GM12878 (cell line): ENCODE results near the gene JAG2. TPM values are rescaled to one million over a fixed set of nuclear protein-coding genes. Genes with fewer than 3 reads are reported as not detected.

Experiments used
- ATAC-seq: fragments of 200-7000 bp; cut with Tn5 transposase; 3 replicates; pipeline ENCODE4 v1.9.1; 2020; ENCODE audit warnings: mild to moderate bottlenecking, moderate library complexity
- BruUV-seq: library from RNA; stranded (reverse); fragments of 400-500 nt; replicated peaks from 2 replicates; lab custom pipeline; 2021; lab: Mats Ljungman, UMichigan
- CTCF ChIA-PET: fragments of 300-600 bp; sonication (Branson Sonifier 250); formaldehyde crosslinking; extraction: SDS; loops from one replicate; lab custom pipeline; 2021; ENCODE audit warnings: inconsistent platforms; lab: Yijun Ruan, JAX
- POLR2A ChIA-PET: fragments of 350-600 bp; formaldehyde crosslinking; extraction: SDS; loops from one replicate; lab custom pipeline; 2021; ENCODE audit warnings: inconsistent platforms; lab: Charles Lee
- RAD21 ChIA-PET: fragments of 300-600 bp; sonication (Branson Sonifier 250); formaldehyde crosslinking; loops from one replicate; lab custom pipeline; 2023; ENCODE audit warnings: antibody characterized with exemption; ENCODE audit not compliant: unreplicated experiment; lab: Charles Lee
- SMC1A ChIA-PET: fragments of 300-600 bp; sonication (Branson Sonifier 250); formaldehyde crosslinking; loops from one replicate; lab custom pipeline; 2023; ENCODE audit not compliant: unreplicated experiment, uncharacterized antibody; lab: Charles Lee
- DNase-seq: peaks from one replicate; pipeline ENCODE4 v3.0.0-alpha.2; 2011; ENCODE audit warnings: low read depth, low spot score
- FAIRE-seq: peaks from 3 replicates; lab custom pipeline; 2011; peaks lifted over from hg19 to GRCh38; lab: Jason Lieb, UNC
- H2AFZ ChIP-seq: 2 replicates; pipeline ENCODE4 v1.6.0; 2011; ENCODE audit warnings: low read depth, low read length, control low read depth; ENCODE audit not compliant: control insufficient read depth
- H3K27ac ChIP-seq: 2 replicates; pipeline ENCODE4 v1.5.1; 2011; ENCODE audit warnings: control low read depth; ENCODE audit not compliant: control insufficient read depth, insufficient read depth
- H3K27me3 ChIP-seq, 2 experiments: replicated peaks in 1 of 2; 2 replicates each; pipeline versions ENCODE4 v1.6.0 to v1.6.1; 2011; ENCODE audit warnings: low read length in 1 of 2; ENCODE audit not compliant: control insufficient read depth in 2 of 2, insufficient read depth in 2 of 2
- H3K36me3 ChIP-seq, 2 experiments: 2 replicates each; pipeline ENCODE4 v1.5.1; 2011; ENCODE audit warnings: low read length in 1 of 2; ENCODE audit not compliant: control insufficient read depth in 2 of 2, insufficient read depth in 2 of 2
- H3K4me1 ChIP-seq: 2 replicates; pipeline ENCODE4 v1.6.1; 2011; ENCODE audit warnings: mild to moderate bottlenecking, low read length, moderate library complexity, mixed read lengths; ENCODE audit not compliant: control insufficient read depth, insufficient read depth
- H3K4me2 ChIP-seq: 2 replicates; pipeline ENCODE4 v1.6.0; 2011; ENCODE audit warnings: control low read depth; ENCODE audit not compliant: control insufficient read depth, insufficient read depth
- H3K4me3 ChIP-seq: fragments of 200-600 bp; sonication (generic); 2 replicates; pipeline ENCODE4 v1.5.1; 2016
- H3K79me2 ChIP-seq: 2 replicates; pipeline ENCODE4 v1.6.0; 2011; ENCODE audit warnings: low read length; ENCODE audit not compliant: control insufficient read depth, insufficient read depth
- H3K9ac ChIP-seq: 2 replicates; pipeline ENCODE4 v1.8.0; 2011; ENCODE audit warnings: low read length, control low read depth, mixed read lengths; ENCODE audit not compliant: control insufficient read depth, insufficient read depth
- H3K9me3 ChIP-seq: replicated peaks from 3 replicates; pipeline ENCODE4 v1.5.1; 2011; ENCODE audit warnings: mild to moderate bottlenecking, low read length; ENCODE audit not compliant: control insufficient read depth, insufficient read depth
- H4K20me1 ChIP-seq: 2 replicates; pipeline ENCODE4 v1.6.0; 2011; ENCODE audit not compliant: control insufficient read depth, insufficient read depth
- BRCA1 ChIP-seq: IDR thresholded peaks from 2 replicates; pipeline ENCODE4 v1.6.1; 2011; ENCODE audit warnings: low read depth, low read length, improper control_type of control experiment
- EZH2 ChIP-seq: IDR thresholded peaks from 2 replicates; pipeline ENCODE4 v1.6.1; 2012; ENCODE audit warnings: low read depth, mild to moderate bottlenecking, control low read depth, inconsistent platforms, low read length, borderline replicate concordance; ENCODE audit not compliant: control insufficient read depth
- HDAC2 ChIP-seq: fragments of 200-600 bp; sonication (generic); IDR thresholded peaks from 2 replicates; pipeline ENCODE4 v1.6.1; 2017
- KAT2A ChIP-seq: conservative IDR thresholded peaks from 2 replicates; pipeline ENCODE4 v1.6.1; 2011; ENCODE audit warnings: low read depth, low read length; ENCODE audit not compliant: control insufficient read depth
- MTA2 ChIP-seq: fragments of 450-650 bp; IDR thresholded peaks from 2 replicates; pipeline ENCODE4 v1.6.1; 2016; ENCODE audit warnings: low read depth, mild to moderate bottlenecking, moderate library complexity
- MYC ChIP-seq: IDR thresholded peaks from 2 replicates; pipeline ENCODE4 v1.6.1; 2011; ENCODE audit warnings: mild to moderate bottlenecking, low read length, moderate library complexity, inconsistent platforms; ENCODE audit not compliant: insufficient read depth, insufficient replicate concordance, insufficient read length, severe bottlenecking
- NBN ChIP-seq: fragments of 450-650 bp; IDR thresholded peaks from 2 replicates; pipeline ENCODE4 v1.6.1; 2016
- NKRF ChIP-seq: fragments of 450-650 bp; conservative IDR thresholded peaks from 2 replicates; pipeline ENCODE4 v1.6.1; 2017; ENCODE audit warnings: mild to moderate bottlenecking, moderate library complexity
- PKNOX1 ChIP-seq: fragments of 450-650 bp; IDR thresholded peaks from 2 replicates; pipeline ENCODE4 v1.6.1; 2016; ENCODE audit warnings: mild to moderate bottlenecking
- RAD21 ChIP-seq: IDR thresholded peaks from 2 replicates; pipeline ENCODE4 v1.6.1; 2011; ENCODE audit warnings: mild to moderate bottlenecking, low read depth, low read length, moderate library complexity; ENCODE audit not compliant: insufficient read depth
- REST ChIP-seq: IDR thresholded peaks from 2 replicates; pipeline ENCODE4 v1.6.1; 2012; ENCODE audit warnings: mild to moderate bottlenecking, low read depth, low read length
- SPI1 ChIP-seq: IDR thresholded peaks from 2 replicates; pipeline ENCODE4 v1.6.1; 2011; ENCODE audit warnings: low read depth, mild to moderate bottlenecking, low read length, moderate library complexity, borderline replicate concordance; ENCODE audit not compliant: insufficient read depth
- ZBED1 ChIP-seq: IDR thresholded peaks from 2 replicates; pipeline ENCODE4 v1.6.1; 2016; ENCODE audit warnings: borderline replicate concordance
- ZNF24 ChIP-seq: fragments of 450-650 bp; IDR thresholded peaks from 2 replicates; pipeline ENCODE4 v1.6.1; 2017; ENCODE audit warnings: antibody characterized with exemption, mild to moderate bottlenecking
- ZNF687 ChIP-seq: fragments of 450-650 bp; IDR thresholded peaks from 2 replicates; pipeline ENCODE4 v1.6.1; 2017; ENCODE audit warnings: mild to moderate bottlenecking, moderate library complexity
- WGBS: methylation state at CpG from one replicate; pipeline ENCODE4 v1.1.6; 2016; ENCODE audit warnings: low lambda C conversion rate; ENCODE audit not compliant: insufficient replicate concordance, insufficient coverage; ENCODE audit errors: missing lambda C conversion rate; 5-methylcytosine and 5-hydroxymethylcytosine counted together
- in situ Hi-C: fragments of 300-500 bp; cut with MboI; formaldehyde crosslinking; loops from 9 replicates; pipeline ENCODE4 v1.14.3; 2018; ENCODE audit warnings: mixed read lengths
- intact Hi-C: fragments of 100-400 bp; cut with micrococcal nuclease; formaldehyde crosslinking; loops from one replicate; pipeline ENCODE4 v1.14.2; 2022; ENCODE audit not compliant: unreplicated experiment
- polyA plus RNA-seq, 11 experiments: library from polyadenylated mRNA; depleted of rRNA in 4 of 11; unstranded in 6 of 11; stranded (reverse) in 5 of 11; fragments of >200 nt; fragmentation: Nextera tagmentation in 4 of 11; fragmentation: Illumina TruSeq in 1 of 11; extraction: Ambion mirVana in 4 of 11; extraction: Trizol in 1 of 11; gene quantifications; 1 replicate in 1 of 11; 2 replicates in 10 of 11; pipeline versions ENCODE4 v1.2.1 to v1.2.3, GENCODE V29; 2011 to 2016; ENCODE audit warnings: inconsistent platforms in 2 of 11, missing spikeins in 2 of 11, low read depth in 1 of 11
- total RNA-seq, 4 experiments: library from RNA; depleted of rRNA in 3 of 4; stranded (reverse); fragments of >200 nt in 3 of 4; fragmentation: Illumina TruSeq in 1 of 4; extraction: Trizol in 1 of 4; gene quantifications; 2 replicates each; pipeline versions ENCODE4 v1.2.1 to v1.2.3, GENCODE V29; 2013 to 2021

JAG2 gene
- total and polyA plus RNA-seq, 10 of the 15 experiments (the other 5 are each of a cell fraction or from before 2014, with no cell fraction given): 0.04 to 0.14 (median 0.06) TPM; not detected in 5

- Histone ChIP-seq H3K9ac (no peak overlapping the region), H3K4me3 (no peak overlapping the region), H4K20me1 (no peaks in the 10 kb centered on the region), H3K27me3 (no peaks in the 10 kb centered on the region), H3K79me2 (no peaks in the 10 kb centered on the region), H3K9me3 (no peaks in the 10 kb centered on the region), H3K4me2 (no peak overlapping the region), H3K4me1 (no peaks in the 10 kb centered on the region), H3K36me3 (peaks cover 0 to 20% of the 10 kb centered on the region in 2 experiments; a peak in 2 of 4 replicates), H3K27ac (no peak overlapping the region), H2AFZ (no peak overlapping the region)
- intact Hi-C loops: no loop called here
- CTCF ChIA-PET: no interaction called here
- ATAC-seq: no peak
- SMC1A ChIA-PET: no interaction called here
- RAD21 ChIA-PET: no interaction called here
- in situ Hi-C loops: no loop called here
- no peak for DNase-seq
- FAIRE-seq: no peak
- POLR2A ChIA-PET: no interaction called here
- WGBS: 92% methylated on average over 9 of the region's 10 CpGs
- no TSS peak for BruUV-seq
- TF ChIP-seq ZNF687 (no peak), PKNOX1 (no peak), NBN (no peak), RAD21 (no peak), ZNF24 (no peak), KAT2A (no peak), MYC (no peak), ZBED1 (no peak), MTA2 (no peak), BRCA1 (no peak), EZH2 (no peak), NKRF (no peak), SPI1 (no peak), REST (no peak), HDAC2 (no peak)
These were observed 44.8 kb upstream of the JAG2 start for GRCh38 chr14:105213361-105213760.
